GM12878 (cell line): ENCODE results near the gene SLF2. TPM values are rescaled to one million over a fixed set of nuclear protein-coding genes. Genes with fewer than 3 reads are reported as not detected.

Experiments used
- ATAC-seq: fragments of 200-7000 bp; cut with Tn5 transposase; 3 replicates; pipeline ENCODE4 v1.9.1; 2020; ENCODE audit warnings: mild to moderate bottlenecking, moderate library complexity
- BruUV-seq: library from RNA; stranded (reverse); fragments of 400-500 nt; replicated peaks from 2 replicates; lab custom pipeline; 2021; lab: Mats Ljungman, UMichigan
- CTCF ChIA-PET: fragments of 300-600 bp; sonication (Branson Sonifier 250); formaldehyde crosslinking; extraction: SDS; loops from one replicate; lab custom pipeline; 2021; ENCODE audit warnings: inconsistent platforms; lab: Yijun Ruan, JAX
- POLR2A ChIA-PET: fragments of 350-600 bp; formaldehyde crosslinking; extraction: SDS; loops from one replicate; lab custom pipeline; 2021; ENCODE audit warnings: inconsistent platforms; lab: Charles Lee
- RAD21 ChIA-PET: fragments of 300-600 bp; sonication (Branson Sonifier 250); formaldehyde crosslinking; loops from one replicate; lab custom pipeline; 2023; ENCODE audit warnings: antibody characterized with exemption; ENCODE audit not compliant: unreplicated experiment; lab: Charles Lee
- SMC1A ChIA-PET: fragments of 300-600 bp; sonication (Branson Sonifier 250); formaldehyde crosslinking; loops from one replicate; lab custom pipeline; 2023; ENCODE audit not compliant: unreplicated experiment, uncharacterized antibody; lab: Charles Lee
- DNase-seq: peaks from one replicate; pipeline ENCODE4 v3.0.0-alpha.2; 2011; ENCODE audit warnings: low read depth, low spot score
- FAIRE-seq: peaks from 3 replicates; lab custom pipeline; 2011; peaks lifted over from hg19 to GRCh38; lab: Jason Lieb, UNC
- H2AFZ ChIP-seq: 2 replicates; pipeline ENCODE4 v1.6.0; 2011; ENCODE audit warnings: low read depth, low read length, control low read depth; ENCODE audit not compliant: control insufficient read depth
- H3K27ac ChIP-seq: 2 replicates; pipeline ENCODE4 v1.5.1; 2011; ENCODE audit warnings: control low read depth; ENCODE audit not compliant: control insufficient read depth, insufficient read depth
- H3K27me3 ChIP-seq, 2 experiments: replicated peaks in 1 of 2; 2 replicates each; pipeline versions ENCODE4 v1.6.0 to v1.6.1; 2011; ENCODE audit warnings: low read length in 1 of 2; ENCODE audit not compliant: control insufficient read depth in 2 of 2, insufficient read depth in 2 of 2
- H3K36me3 ChIP-seq, 2 experiments: 2 replicates each; pipeline ENCODE4 v1.5.1; 2011; ENCODE audit warnings: low read length in 1 of 2; ENCODE audit not compliant: control insufficient read depth in 2 of 2, insufficient read depth in 2 of 2
- H3K4me1 ChIP-seq: 2 replicates; pipeline ENCODE4 v1.6.1; 2011; ENCODE audit warnings: mild to moderate bottlenecking, low read length, moderate library complexity, mixed read lengths; ENCODE audit not compliant: control insufficient read depth, insufficient read depth
- H3K4me2 ChIP-seq: 2 replicates; pipeline ENCODE4 v1.6.0; 2011; ENCODE audit warnings: control low read depth; ENCODE audit not compliant: control insufficient read depth, insufficient read depth
- H3K4me3 ChIP-seq: fragments of 200-600 bp; sonication (generic); 2 replicates; pipeline ENCODE4 v1.5.1; 2016
- H3K79me2 ChIP-seq: 2 replicates; pipeline ENCODE4 v1.6.0; 2011; ENCODE audit warnings: low read length; ENCODE audit not compliant: control insufficient read depth, insufficient read depth
- H3K9ac ChIP-seq: 2 replicates; pipeline ENCODE4 v1.8.0; 2011; ENCODE audit warnings: low read length, control low read depth, mixed read lengths; ENCODE audit not compliant: control insufficient read depth, insufficient read depth
- H3K9me3 ChIP-seq: replicated peaks from 3 replicates; pipeline ENCODE4 v1.5.1; 2011; ENCODE audit warnings: mild to moderate bottlenecking, low read length; ENCODE audit not compliant: control insufficient read depth, insufficient read depth
- H4K20me1 ChIP-seq: 2 replicates; pipeline ENCODE4 v1.6.0; 2011; ENCODE audit not compliant: control insufficient read depth, insufficient read depth
- ATF7 ChIP-seq: fragments of 450-650 bp; IDR thresholded peaks from 2 replicates; pipeline ENCODE4 v1.6.1; 2016; ENCODE audit warnings: low read depth, mild to moderate bottlenecking
- E2F4 ChIP-seq: IDR thresholded peaks from 2 replicates; pipeline ENCODE4 v1.6.1; 2012; ENCODE audit warnings: low read depth, low read length, improper control_type of control experiment
- HDAC6 ChIP-seq: fragments of 200-600 bp; sonication (generic); IDR thresholded peaks from one replicate; pipeline ENCODE4 v1.8.0; 2017; ENCODE audit warnings: antibody characterized with exemption; ENCODE audit not compliant: unreplicated experiment
- NFIC ChIP-seq: IDR thresholded peaks from 2 replicates; pipeline ENCODE4 v1.6.1; 2012; ENCODE audit warnings: low read depth, mild to moderate bottlenecking, inconsistent platforms, low read length, moderate library complexity
- NR2C1 ChIP-seq: fragments of 450-650 bp; IDR thresholded peaks from 2 replicates; pipeline ENCODE4 v1.6.1; 2017; ENCODE audit warnings: antibody characterized with exemption, mild to moderate bottlenecking, moderate library complexity
- POLR2A ChIP-seq: IDR thresholded peaks from 2 replicates; pipeline ENCODE4 v1.6.1; 2011; ENCODE audit warnings: low read depth, mild to moderate bottlenecking, low read length
- RBBP5 ChIP-seq: fragments of 200-600 bp; sonication (generic); conservative IDR thresholded peaks from 2 replicates; pipeline ENCODE4 v1.6.1; 2016
- SMC3 ChIP-seq: IDR thresholded peaks from 2 replicates; pipeline ENCODE4 v1.6.1; 2011; ENCODE audit warnings: low read length, improper control_type of control experiment, borderline replicate concordance
- YBX1 ChIP-seq: fragments of 450-650 bp; IDR thresholded peaks from 2 replicates; pipeline ENCODE4 v1.6.1; 2016; ENCODE audit warnings: antibody characterized with exemption
- ZBED1 ChIP-seq: IDR thresholded peaks from 2 replicates; pipeline ENCODE4 v1.6.1; 2016; ENCODE audit warnings: borderline replicate concordance
- WGBS: methylation state at CpG from one replicate; pipeline ENCODE4 v1.1.6; 2016; ENCODE audit warnings: low lambda C conversion rate; ENCODE audit not compliant: insufficient replicate concordance, insufficient coverage; ENCODE audit errors: missing lambda C conversion rate; 5-methylcytosine and 5-hydroxymethylcytosine counted together
- in situ Hi-C: fragments of 300-500 bp; cut with MboI; formaldehyde crosslinking; loops from 9 replicates; pipeline ENCODE4 v1.14.3; 2018; ENCODE audit warnings: mixed read lengths
- intact Hi-C: fragments of 100-400 bp; cut with micrococcal nuclease; formaldehyde crosslinking; loops from one replicate; pipeline ENCODE4 v1.14.2; 2022; ENCODE audit not compliant: unreplicated experiment
- polyA plus RNA-seq, 11 experiments: library from polyadenylated mRNA; depleted of rRNA in 4 of 11; unstranded in 6 of 11; stranded (reverse) in 5 of 11; fragments of >200 nt; fragmentation: Nextera tagmentation in 4 of 11; fragmentation: Illumina TruSeq in 1 of 11; extraction: Ambion mirVana in 4 of 11; extraction: Trizol in 1 of 11; gene quantifications; 1 replicate in 1 of 11; 2 replicates in 10 of 11; pipeline versions ENCODE4 v1.2.1 to v1.2.3, GENCODE V29; 2011 to 2016; ENCODE audit warnings: inconsistent platforms in 2 of 11, missing spikeins in 2 of 11, low read depth in 1 of 11
- total RNA-seq, 4 experiments: library from RNA; depleted of rRNA in 3 of 4; stranded (reverse); fragments of >200 nt in 3 of 4; fragmentation: Illumina TruSeq in 1 of 4; extraction: Trizol in 1 of 4; gene quantifications; 2 replicates each; pipeline versions ENCODE4 v1.2.1 to v1.2.3, GENCODE V29; 2013 to 2021

The SLF2 gene
- total and polyA plus RNA-seq, 10 of the 15 experiments (the other 5 are each of a cell fraction or from before 2014, with no cell fraction given): 3.0 to 25.2 (median 17.9) TPM

GRCh38 chr10:100978901-100979195 is 66.1 kb downstream of the SLF2 start:
- Histone ChIP-seq H3K9ac (no peak overlapping the region), H3K4me2 (no peak overlapping the region), H3K36me3 (peaks cover 0 to 3% of the 10 kb centered on the region in 2 experiments; a peak in 2 of 4 replicates), H4K20me1 (no peaks in the 10 kb centered on the region), H3K9me3 (no peaks in the 10 kb centered on the region), H3K27ac (no peak overlapping the region), H3K79me2 (no peaks in the 10 kb centered on the region), H3K27me3 (no peaks in the 10 kb centered on the region), H2AFZ (no peak overlapping the region), H3K4me1 (no peaks in the 10 kb centered on the region), H3K4me3 (no peak overlapping the region)
- RAD21 ChIA-PET: no interaction called here
- 75% methylated on average over 10 of the region's 10 CpGs for WGBS
- CTCF ChIA-PET: no interaction called here
- FAIRE-seq (no peak), DNase-seq (no peak), ATAC-seq (no peak)
- BruUV-seq: no TSS peak
- SMC1A ChIA-PET: no interaction called here
- intact Hi-C loops: no loop called here
- no peak for TF ChIP-seq E2F4
- TF ChIP-seq ATF7: no peak
- TF ChIP-seq SMC3: no peak
- TF ChIP-seq NR2C1: no peak
- TF ChIP-seq POLR2A: peak; percentile 22; the same call in 1 of the 2 replicates
- no peak for TF ChIP-seq HDAC6
- POLR2A ChIA-PET: no interaction called here
- in situ Hi-C loops: no loop called here

GRCh38 chr10:100979791-100980272 is 67.1 kb downstream of the SLF2 start:
- H2AFZ ChIP-seq: no peak overlapping the region
- H3K27me3 ChIP-seq: no peaks in the 10 kb centered on the region
- no peaks in the 10 kb centered on the region for H3K79me2 ChIP-seq
- DNase-seq (no peak), FAIRE-seq (no peak), ATAC-seq (no peak)
- no peaks in the 10 kb centered on the region for H3K4me1 ChIP-seq
- WGBS: 97% methylated on average over 16 of the region's 16 CpGs
- intact Hi-C loops: no loop called here
- SMC1A ChIA-PET: no interaction called here
- RAD21 ChIA-PET: no interaction called here
- H3K9me3 ChIP-seq: no peaks in the 10 kb centered on the region
- H3K27ac ChIP-seq: no peak overlapping the region
- H3K36me3 ChIP-seq: peaks cover 0 to 3% of the 10 kb centered on the region in 2 experiments; a peak in 2 of 4 replicates
- H3K4me3 ChIP-seq: no peak overlapping the region
- no peak overlapping the region for H3K9ac ChIP-seq
- POLR2A ChIA-PET: interaction anchor here (0.5 kb wide), 1 partner anchor 536 kb away, joined by 3 read pairs; no protein-coding TSS in a partner anchor
- H3K4me2 ChIP-seq: no peak overlapping the region
- BruUV-seq: no TSS peak
- TF ChIP-seq ZBED1 (no peak), RBBP5 (no peak), YBX1 (no peak), NFIC (no peak)
- no peaks in the 10 kb centered on the region for H4K20me1 ChIP-seq
- CTCF ChIA-PET: no interaction called here
- in situ Hi-C loops: no loop called here
